HG03571 (cell line): ENCODE results near the gene ILF2.
A peak's percentile ranks its signal among the peaks of the same experiment; 100 is the strongest.
"Not testable (repeated sequence)": the region's sequence is repeated elsewhere in the genome, so short reads cannot be mapped to it uniquely, and the experiment has no call there.

ENCODE experiments used
- ATAC-seq: cut with Tn5 transposase; IDR thresholded peaks from one replicate; pipeline ENCODE4 v1.9.1; 2021; ENCODE audit not compliant: unreplicated experiment

ILF2 gene

DNA sequence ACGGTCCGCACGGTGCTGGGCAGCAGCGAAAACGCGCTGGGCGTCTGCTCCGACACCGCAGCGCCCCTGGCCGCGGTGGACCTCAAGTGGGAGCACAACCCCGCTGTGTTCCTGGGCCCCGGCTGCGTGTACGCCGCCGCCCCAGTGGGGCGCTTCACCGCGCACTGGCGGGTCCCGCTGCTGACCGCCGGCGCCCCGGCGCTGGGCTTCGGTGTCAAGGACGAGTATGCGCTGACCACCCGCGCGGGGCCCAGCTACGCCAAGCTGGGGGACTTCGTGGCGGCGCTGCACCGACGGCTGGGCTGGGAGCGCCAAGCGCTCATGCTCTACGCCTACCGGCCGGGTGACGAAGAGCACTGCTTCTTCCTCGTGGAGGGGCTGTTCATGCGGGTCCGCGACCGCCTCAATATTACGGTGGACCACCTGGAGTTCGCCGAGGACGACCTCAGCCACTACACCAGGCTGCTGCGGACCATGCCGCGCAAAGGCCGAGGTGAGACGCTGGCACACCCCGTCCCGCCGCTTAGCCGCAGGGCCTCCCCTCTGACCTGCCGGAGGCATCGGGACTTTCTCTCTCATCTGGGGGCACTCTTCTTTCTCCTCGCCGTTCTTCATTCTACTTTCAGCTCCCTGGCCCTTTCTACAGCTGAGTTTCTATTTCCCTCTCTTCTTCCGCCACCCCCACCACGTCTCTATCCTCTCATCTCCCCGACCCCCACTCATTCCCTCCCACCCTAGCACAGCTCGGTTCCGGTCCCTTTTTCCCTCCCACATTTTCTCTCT lies 8.7 kb upstream of the ILF2 start:
- ATAC-seq, result no peak

DNA sequence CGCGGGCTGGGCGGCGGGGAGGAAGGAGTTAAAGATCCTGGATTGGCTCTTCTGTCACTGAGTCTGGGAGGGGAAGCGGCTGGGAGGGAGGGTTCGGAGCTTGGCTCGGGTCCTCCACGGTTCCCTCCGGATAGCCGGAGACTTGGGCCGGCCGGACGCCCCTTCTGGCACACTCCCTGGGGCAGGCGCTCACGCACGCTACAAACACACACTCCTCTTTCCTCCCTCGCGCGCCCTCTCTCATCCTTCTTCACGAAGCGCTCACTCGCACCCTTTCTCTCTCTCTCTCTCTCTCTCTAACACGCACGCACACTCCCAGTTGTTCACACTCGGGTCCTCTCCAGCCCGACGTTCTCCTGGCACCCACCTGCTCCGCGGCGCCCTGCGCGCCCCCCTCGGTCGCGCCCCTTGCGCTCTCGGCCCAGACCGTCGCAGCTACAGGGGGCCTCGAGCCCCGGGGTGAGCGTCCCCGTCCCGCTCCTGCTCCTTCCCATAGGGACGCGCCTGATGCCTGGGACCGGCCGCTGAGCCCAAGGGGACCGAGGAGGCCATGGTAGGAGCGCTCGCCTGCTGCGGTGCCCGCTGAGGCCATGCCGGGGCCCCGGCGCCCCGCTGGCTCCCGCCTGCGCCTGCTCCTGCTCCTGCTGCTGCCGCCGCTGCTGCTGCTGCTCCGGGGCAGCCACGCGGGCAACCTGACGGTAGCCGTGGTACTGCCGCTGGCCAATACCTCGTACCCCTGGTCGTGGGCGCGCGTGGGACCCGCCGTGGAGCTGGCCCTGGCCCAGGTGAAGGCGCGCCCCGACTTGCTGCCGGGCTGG lies 7.9 kb upstream of the ILF2 start, which contains the start of gene NPR1:
NPR1 (plus strand) TSS at position 170 of the 818 bp plus-strand sequence; CDS start at position 591, 421 bp downstream.
- ATAC-seq, result no peak

DNA sequence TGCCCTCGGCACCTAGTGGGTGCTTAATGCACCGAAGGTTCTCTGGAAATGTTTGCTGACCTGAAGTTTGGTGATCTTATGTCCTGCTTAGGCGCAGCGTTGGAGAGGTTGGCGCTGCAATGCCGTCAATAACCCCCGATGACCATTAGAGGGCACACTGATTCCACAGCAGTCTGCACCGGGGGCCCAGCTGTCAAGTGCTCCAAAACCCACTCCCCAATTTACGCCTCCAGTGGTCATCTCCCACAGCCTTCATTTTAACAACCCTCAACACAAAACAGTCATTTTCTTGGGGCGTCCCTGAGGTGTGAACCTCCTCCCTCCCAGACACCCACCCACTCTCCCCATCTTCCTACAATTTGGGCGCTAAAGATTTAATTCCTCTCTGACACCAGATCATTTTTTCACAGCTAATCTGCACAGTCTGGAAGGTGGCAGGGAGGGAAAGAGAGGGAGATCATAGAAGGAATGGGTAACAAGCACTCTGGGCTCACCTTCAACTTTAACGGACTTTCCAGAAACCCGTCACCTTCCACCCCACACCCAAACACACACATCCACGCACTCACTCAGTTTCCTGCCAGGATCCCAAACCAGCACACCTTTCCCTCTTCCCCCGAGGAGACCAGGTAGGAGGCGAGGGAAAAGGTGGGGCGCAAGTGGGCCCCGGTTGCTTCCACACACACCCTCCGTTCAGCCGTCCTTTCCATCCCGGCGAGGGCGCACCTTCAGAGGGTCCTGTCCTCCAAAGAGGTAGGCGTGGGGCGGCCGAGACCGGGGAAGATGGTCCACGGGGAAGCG lies 7.1 kb upstream of the ILF2 start:
- ATAC-seq, result no peak

DNA sequence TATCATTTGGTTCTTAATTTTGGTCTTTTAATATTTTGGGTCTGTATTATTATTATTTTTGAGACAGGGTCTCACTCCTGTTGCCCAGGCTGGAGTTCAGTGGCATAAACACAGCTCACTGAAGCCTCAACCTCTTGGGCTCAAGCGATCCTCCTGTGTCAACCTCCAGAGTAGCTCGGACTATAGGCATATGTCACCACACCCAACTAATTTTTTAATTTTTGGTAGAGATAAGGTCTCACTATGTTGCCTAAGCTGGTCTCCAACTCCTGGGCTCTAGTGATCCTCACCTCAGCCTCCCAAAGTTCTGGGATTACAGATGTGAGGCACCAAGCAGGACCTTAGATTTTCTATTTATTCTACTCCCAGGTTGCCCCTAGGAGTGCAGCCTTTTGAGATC lies 2.7 kb upstream of the ILF2 start:
- no peak for ATAC-seq

DNA sequence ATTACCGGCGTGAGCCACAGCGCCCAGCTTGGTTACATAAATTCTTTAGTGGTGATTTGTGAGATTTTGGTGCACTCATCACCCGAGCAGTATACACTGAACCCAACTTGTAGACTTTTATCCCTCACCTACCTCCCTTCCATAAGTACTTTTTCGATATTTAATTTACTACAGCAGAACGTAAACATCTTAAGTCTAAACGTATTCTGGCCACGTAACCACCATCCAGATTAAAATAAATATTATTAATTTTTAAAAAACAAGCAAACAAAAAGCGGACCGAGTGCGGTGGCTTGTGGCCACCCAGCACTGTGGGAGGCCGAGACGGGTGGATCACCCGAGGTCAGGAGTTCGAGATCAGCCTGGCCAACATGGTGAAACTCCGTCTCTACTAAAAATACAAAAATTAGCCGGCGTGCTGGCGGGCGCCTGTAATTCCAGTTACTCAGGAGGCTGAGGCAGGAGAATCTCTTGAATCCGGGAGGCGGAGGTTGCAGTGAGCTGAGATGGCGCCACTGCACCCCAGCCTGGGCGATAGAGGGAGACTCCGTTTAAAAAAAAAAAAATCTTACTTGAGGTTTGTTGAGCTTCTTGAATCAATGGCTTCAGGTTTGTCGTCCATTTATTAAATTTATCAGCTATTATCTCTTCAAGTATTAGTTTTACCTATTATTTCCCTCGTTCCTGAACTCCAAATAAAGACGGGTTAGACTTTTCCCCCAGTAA lies 998 bp upstream of the ILF2 start:
- ATAC-seq, result peak; percentile 15

DNA sequence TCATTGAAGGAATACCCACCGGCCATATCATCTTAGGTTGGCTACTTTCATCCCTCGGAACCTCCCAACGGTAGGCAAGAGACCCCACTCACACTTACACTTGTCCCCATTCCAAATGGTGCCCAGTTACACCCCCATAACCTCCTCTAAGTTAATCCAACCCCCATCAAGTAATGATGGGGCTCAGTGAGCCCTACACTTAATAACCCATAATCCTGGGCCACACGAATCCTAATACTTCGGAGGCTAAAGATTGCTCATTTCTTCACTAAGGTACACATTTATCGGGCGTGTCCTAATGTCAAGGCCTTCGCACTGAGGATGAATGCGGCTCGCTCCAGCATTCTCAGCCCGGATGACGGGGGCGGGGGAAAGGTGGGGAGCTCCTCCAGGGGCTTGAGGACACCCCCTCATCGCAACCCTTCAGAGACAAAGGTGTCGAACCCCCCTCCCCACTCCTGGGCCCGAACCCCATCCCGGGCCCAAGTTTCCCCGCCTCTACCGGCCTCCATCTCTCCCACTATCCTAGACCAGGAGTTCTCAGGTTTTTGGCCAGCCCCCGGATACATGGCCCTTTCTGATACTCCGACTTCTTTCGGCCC lies 435 bp downstream of the ILF2 start:
- peak; percentile 18 for ATAC-seq

DNA sequence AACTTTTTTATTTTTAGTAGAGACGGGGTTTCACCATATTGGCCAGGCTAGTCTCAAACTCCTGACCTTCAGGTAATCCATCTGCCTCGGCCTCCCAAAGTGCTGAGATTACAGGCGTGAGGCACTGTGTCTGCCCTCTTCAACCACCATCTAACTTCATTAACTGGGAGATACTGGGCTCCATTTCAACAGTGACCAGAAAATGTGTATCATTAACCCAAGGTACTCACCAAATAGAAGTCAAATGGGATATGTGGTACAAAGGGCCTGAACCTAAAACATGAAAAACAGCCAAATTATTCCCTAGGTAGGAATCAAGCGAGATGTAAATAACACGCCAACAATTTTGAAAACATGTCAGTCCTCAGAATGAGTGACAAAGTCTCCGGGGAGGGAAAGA lies 1.2 kb downstream of the ILF2 start:
- no peak for ATAC-seq

DNA sequence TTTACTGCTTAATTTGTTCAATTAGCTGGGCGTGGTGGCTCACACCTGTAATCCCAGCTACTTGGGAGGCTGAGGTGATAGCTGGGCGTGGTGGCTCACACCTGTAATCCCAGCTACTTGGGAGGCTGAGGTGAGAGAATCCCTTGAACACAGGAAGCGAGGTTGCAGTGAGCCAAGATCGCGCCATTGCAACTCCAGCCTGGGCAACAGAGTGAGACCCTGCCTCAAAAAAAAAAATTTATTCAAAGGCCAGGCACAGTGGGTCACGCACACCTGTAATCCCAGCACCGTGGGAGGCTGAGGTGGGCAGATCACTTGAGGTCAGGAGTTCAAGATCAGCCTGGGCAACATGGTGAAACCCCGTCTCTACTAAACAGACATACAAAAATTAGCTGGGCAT lies 2.1 kb downstream of the ILF2 start:
- not testable (repeated sequence) for ATAC-seq

DNA sequence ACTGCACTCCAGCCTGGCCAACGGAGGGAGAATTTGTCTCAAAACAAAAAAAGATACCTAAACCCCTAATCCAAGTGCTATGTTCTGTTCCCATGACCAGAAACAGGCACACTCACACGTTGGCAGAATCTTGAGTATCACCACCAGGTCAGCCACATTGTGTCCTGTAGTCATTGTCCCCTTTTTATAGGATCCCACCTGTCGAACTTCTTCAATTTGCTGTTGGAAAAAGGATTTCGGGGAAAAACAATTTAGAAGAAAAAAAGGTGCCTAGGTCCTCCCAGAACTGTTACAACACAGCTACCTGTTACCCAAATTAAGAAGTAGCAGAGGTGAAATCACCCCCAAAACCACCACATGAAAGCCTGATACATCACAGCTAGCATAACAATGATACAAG lies 3.4 kb downstream of the ILF2 start:
- ATAC-seq, result no peak

DNA sequence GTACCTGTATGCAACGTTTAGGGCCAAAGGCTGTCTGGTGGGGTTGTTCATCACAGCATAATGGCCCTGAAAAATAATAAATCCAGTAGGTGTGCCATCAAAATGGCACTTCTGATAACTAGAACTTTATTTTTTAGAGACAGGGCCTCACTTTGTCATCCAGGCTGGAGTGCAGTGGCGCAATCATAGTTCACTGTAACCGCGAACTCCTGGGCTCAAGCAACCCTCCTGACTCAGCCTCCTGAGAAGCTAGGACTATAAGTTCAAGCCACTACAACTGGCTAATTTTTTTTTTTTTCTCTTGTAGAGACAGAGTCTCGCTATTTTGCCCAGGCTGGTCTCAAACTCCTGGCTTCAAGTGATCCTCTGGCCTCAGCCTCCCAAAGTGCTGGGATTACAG lies 7.6 kb downstream of the ILF2 start:
- no peak for ATAC-seq

DNA sequence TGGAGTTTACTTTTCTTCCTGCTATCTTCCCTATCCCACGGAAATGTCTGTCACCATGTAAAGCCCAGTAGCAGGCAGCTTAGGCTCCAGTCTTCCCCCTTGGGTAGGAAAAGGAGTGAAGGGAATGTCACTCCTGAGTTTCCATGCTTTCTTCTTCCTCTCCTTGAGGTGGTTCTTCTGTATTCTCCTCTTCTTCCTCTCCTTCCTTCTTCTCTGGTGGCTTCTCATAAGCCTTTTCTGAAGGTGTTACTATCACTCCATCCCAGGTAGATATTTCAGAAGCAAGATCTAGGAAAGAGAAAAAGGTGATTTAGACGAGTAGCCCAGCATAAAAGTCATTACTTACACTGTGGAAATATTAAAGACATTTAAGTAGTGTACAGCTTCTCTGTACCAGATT lies 8.5 kb downstream of the ILF2 start:
- ATAC-seq, result no peak

DNA sequence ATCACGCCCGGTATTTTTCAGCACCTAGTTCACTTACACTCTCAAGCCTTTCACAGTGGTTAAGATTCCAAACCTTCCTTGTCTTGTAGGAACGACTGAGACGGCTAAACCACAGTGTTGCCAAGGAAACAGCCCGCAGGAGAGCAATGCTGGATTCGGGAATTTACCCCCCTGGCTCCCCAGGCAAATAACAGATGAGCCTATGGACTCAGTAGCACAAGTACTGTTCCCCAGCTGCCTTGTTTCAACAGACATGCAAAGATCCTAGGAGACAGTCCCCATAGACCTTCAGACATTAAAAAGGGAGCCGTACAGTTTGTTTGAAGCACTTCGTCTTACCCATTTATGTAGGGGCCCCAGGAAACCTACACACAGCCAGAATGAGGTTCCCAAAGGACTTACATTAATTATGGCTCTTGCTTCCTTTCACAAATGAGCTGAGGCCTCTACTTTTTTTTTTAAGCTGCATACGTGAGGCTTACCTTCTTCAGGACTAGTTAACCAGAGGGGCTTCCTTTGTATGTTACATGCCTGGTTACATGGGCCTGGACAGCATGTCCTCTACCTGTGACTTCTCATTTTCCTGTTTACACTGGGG lies 9.6 kb downstream of the ILF2 start:
- no peak for ATAC-seq

DNA sequence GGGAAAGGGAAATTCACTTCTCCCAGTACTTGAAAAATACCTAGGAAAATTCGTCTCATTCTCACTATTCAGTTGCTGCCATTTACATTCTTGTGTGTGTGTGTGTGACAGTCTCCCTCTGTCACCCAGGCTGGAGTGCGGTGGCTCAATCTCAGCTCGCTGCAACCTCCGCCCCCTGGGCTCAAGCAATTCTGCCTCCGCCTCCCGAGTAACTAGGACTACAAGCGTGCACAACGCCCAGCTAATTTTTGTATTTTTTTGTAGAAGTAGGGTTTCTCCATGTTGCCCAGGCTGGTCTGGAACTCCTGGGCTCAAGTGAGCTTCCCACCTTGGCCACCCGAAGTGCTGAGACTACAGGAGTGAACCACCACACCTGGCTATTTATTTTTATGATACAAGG lies 11.1 kb downstream of the ILF2 start:
- ATAC-seq, result no peak

DNA sequence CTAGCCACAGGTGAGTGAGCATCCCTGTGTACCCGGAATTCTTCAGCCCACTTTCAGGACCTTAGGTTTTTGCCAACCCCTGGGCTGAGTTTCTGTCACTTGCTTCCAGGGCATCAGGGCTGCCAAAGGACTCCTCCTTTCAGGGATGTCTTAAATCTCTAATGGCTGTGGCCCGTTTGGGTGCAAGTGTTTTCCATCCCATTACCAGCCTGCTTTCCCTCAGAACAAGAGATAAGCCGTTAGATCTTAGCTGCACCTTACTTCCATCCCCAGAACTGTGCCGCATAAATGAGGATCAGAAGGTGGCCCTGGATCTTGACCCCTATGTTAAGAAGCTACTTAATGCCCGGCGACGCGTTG lies 11.6 kb downstream of the ILF2 start:
- ATAC-seq, result no peak

DNA sequence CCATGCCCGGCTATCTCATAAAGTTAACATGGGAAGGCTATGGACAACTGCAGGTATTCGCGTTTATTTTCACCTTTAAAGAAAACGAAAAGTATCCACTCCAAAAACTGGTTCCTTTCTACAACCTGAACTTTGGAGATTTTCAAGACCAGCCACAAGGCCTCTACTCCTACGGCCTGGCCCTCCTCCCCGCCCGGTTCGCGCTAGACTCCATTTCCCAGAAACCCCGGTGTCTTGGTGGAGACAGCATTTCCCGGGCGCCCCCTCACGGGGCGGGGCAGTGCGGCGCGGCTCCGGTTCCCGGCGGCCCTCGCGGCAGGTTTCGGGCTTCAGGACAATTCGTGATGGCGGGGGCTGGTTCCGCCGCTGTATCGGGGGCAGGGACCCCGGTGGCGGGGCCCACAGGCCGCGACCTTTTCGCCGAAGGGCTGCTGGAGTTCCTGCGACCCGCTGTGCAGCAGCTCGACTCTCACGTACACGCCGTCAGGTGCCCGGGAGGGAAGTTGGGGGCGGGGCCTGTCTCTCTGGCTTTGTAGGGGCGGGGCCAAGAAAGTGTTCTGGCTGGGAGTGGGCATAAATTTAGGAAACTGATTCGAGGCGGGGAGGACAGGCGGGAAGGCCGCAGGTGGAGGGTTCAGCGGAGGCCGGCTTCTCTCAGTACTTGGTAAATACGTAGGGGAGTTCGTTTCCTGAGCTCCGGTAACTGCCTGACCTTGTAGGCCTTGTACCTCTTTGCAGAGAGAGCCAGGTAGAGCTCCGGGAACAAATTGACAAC lies 12.2 kb downstream of the ILF2 start, which contains the start of gene SNAPIN:
SNAPIN (plus strand) TSS at position 304 of the 775 bp plus-strand sequence; CDS start at position 345, 41 bp downstream.
- peak; percentile 88 for ATAC-seq

DNA sequence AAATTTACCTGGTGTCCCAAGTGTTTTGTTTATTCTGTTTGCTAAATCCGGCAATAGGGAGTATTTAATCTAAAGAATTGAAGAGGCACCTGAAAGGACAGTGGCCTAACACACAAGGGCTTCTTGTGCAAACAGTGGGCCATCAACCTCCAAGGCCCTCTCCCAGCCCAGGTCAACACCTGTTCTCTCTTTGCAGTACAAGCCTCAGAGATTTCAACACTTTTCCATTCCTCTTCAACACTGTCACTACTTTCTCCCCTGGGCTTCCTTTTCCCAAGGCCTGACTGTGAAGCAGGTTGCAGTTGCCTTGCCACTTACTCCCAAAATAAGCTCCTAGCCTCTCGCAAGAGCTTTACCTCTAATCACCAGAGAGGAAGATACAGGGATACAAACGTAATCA lies 15.5 kb downstream of the ILF2 start:
- no peak for ATAC-seq

DNA sequence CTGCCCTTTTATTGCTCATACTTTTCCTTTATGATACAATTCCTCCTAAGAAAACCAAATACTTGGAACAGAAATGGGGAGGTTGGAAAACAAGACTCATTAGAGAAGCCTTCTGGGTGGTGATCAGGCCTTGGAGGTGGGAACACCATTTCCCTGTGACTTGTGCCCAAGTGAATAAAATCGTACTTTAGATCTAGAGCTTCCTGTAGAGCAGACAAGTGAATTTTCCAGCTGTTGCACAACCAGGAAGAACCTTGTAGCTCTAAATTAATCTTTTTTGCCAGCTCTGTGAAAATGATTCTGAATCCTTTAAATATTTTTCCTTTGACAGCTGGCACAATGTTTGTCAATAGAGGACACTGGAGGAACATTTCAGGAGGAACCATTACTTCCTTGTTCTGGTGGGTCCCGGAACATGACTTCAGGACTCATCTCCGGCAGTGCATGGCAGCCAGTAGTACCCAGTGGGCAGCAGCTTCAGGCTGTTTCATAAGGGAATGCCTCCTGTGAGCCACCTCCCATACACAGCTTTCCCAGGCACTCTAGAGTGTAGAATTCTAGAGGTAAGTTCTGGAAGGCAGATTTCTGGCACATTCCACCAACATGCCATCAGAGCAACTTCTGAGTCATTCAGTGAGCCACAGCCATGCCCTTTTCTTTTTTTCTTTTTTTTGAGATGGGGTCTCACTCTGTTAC lies 17.8 kb downstream of the ILF2 start:
- ATAC-seq, result no peak

DNA sequence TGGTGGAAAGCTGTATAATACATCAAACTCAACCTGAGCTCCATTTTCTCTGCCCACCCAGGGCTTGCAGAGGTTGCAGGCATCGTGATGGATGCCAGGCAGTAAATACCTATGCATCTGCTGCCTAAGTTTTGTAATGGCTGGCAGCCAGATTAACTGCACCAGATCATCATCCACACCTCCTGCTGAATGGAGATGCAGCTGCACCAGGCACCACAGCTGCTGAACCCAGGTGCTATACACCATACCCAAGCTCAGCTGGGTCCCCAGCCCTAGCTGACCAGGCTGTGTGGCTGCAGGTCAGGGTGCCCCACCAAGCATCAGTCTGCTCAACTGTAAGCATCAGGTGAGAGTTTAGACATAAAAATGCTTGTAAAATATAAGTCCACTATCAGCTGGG lies 19.0 kb downstream of the ILF2 start:
- ATAC-seq, result no peak

DNA sequence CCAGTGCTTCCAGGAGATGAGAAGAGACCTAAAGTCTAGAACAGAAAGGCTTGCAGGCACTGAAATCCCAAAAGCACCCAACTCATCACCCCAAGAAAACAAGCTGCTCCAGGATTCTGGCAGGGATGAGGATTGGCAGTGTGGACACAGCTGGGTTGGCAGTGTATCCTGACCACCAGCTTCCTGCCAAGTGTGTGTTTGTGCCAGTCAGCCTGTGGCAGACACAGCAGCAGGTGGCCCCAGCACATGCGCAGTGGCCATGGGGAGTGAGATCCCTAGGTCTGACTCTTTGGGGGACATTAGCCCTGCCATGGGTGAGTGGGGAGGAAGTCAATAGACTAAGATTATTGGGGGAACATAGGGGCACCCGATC lies 20.9 kb downstream of the ILF2 start:
- ATAC-seq, result no peak
